Prostate gland (tissue), 2 donors: ENCODE data around the gene LMAN1L. TPM values are rescaled to one million over a fixed set of nuclear protein-coding genes. Genes with fewer than 3 reads are reported as not detected.

Experiments used
- DNase-seq: peaks from one replicate; pipeline ENCODE4 v3.0.0-alpha.2; 2019; ENCODE audit warnings: low spot score
- H3K27ac ChIP-seq, 2 donors: fragments of 200-600 bp; sonication (generic); 2 replicates each; pipeline ENCODE4 v1.5.1; 2017 to 2019
- H3K27me3 ChIP-seq: fragments of 200-600 bp; sonication (generic); replicated peaks from 2 replicates; pipeline ENCODE4 v1.5.1; 2019; ENCODE audit not compliant: insufficient read depth
- H3K36me3 ChIP-seq, 2 donors: fragments of 200-600 bp; sonication (generic); 1 replicate in 1 of 2; 2 replicates in 1 of 2; pipeline versions ENCODE4 v1.5.1 to v1.8.1; 2017 to 2019
- H3K4me1 ChIP-seq: fragments of 200-600 bp; sonication (generic); replicated peaks from 2 replicates; pipeline ENCODE4 v1.5.1; 2019
- H3K4me3 ChIP-seq, 2 donors: fragments of 200-600 bp; sonication (generic); 2 replicates each; pipeline ENCODE4 v1.5.1; 2017 to 2019
- H3K9me3 ChIP-seq: fragments of 200-600 bp; sonication (generic); 2 replicates; pipeline ENCODE4 v1.5.1; 2017
- POLR2A ChIP-seq: fragments of 450-650 bp; IDR thresholded peaks from one replicate; pipeline ENCODE4 v1.6.1; 2016; ENCODE audit warnings: antibody characterized with exemption, mild to moderate bottlenecking
- POLR2AphosphoS5 ChIP-seq: sonication (generic); formaldehyde crosslinking; IDR thresholded peaks from one replicate; pipeline ENCODE4 v1.6.1; 2017; ENCODE audit warnings: antibody characterized with exemption
- WGBS: methylation state at CpG from one replicate; pipeline ENCODE4 v1.1.5; 2018; 5-methylcytosine and 5-hydroxymethylcytosine counted together
- intact Hi-C: fragments of 100-400 bp; cut with DNase I; formaldehyde crosslinking; loops from one replicate; pipeline ENCODE4 v1.14.2; 2022
- total RNA-seq, 2 donors: library from RNA; depleted of rRNA; stranded (reverse); fragments of >200 nt; gene quantifications; one replicate each; pipeline ENCODE4 v1.1.0, GENCODE V29; 2016
- TF ChIP-seq, protein P1 (sequence below), 4 experiments: fragments of 200-600 bp in 2 of 4; fragments of 450-650 bp in 2 of 4; sonication (generic) in 2 of 4; IDR thresholded peaks; 1 replicate in 3 of 4; 2 replicates in 1 of 4; pipeline ENCODE4 v1.5.1; 2016 to 2019; ENCODE audit warnings: antibody characterized with exemption in 4 of 4, mild to moderate bottlenecking in 2 of 4, moderate library complexity in 2 of 4

Gene LMAN1L
- total RNA-seq, 2 donors from 2014 or later = 219 to 229 TPM

DNA sequence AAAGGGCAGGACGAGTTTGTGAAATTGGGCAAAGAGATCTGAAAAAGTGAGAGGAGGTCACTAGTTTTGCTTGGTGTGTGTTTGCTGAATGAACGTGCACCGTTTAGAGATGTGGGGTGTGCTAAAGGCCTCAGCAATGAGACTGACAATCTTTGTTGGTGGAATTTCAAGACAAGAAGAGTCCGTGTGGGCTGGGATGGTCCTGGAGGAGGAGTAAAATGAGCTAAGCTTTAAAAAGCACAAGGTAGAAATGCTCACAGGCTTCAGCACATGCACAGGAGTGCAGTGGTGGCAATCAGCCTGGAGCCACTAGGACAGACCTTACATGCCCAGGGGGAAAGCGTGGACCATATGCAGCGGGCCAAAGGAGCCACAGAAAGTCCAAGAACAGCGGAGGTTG is 12.3 kb downstream of the LMAN1L start:
- Histone ChIP-seq H3K4me3 (no peak overlapping the region), H3K27me3 (no peaks in the 10 kb centered on the region), H3K9me3 (no peaks in the 10 kb centered on the region), H3K36me3 (no peaks in the 10 kb centered on the region), H3K4me1 (no peaks in the 10 kb centered on the region), H3K27ac (no peak overlapping the region)
- WGBS = 76% methylated on average over 7 of the region's 7 CpGs
- DNase-seq = no peak
- no peak for TF ChIP-seq POLR2AphosphoS5
- TF ChIP-seq, protein P1, sequence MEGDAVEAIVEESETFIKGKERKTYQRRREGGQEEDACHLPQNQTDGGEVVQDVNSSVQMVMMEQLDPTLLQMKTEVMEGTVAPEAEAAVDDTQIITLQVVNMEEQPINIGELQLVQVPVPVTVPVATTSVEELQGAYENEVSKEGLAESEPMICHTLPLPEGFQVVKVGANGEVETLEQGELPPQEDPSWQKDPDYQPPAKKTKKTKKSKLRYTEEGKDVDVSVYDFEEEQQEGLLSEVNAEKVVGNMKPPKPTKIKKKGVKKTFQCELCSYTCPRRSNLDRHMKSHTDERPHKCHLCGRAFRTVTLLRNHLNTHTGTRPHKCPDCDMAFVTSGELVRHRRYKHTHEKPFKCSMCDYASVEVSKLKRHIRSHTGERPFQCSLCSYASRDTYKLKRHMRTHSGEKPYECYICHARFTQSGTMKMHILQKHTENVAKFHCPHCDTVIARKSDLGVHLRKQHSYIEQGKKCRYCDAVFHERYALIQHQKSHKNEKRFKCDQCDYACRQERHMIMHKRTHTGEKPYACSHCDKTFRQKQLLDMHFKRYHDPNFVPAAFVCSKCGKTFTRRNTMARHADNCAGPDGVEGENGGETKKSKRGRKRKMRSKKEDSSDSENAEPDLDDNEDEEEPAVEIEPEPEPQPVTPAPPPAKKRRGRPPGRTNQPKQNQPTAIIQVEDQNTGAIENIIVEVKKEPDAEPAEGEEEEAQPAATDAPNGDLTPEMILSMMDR (IDR thresholded peaks at IDR 0.05) = no peak
- intact Hi-C loops = no loop called here

DNA sequence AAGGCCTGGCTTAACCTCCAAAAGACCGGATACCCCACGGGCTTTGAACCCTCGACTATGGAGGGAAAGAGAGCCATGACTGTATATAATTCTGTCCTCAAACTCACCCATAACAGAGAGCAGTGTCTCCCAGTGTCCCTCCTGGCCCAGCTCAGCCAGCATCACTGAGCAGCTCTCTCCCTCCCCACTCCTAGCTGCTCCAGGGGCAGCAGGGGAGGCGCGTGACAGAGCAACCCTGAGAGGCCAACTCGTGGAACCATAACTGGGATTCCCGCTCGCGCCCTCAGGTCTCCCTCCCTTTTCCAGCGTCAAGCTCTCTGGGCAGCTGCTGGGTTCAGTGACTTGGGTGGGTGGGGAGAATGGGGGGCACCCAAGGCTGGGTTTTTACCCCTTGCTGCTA is 13.2 kb downstream of the LMAN1L start:
- Histone ChIP-seq H3K36me3 (no peaks in the 10 kb centered on the region), H3K27ac (no peak overlapping the region), H3K9me3 (no peaks in the 10 kb centered on the region), H3K4me1 (no peaks in the 10 kb centered on the region), H3K27me3 (no peaks in the 10 kb centered on the region), H3K4me3 (no peak overlapping the region)
- no peak for DNase-seq
- intact Hi-C loops = no loop called here
- TF ChIP-seq POLR2A (no peak), POLR2AphosphoS5 (no peak)
- TF ChIP-seq, protein P1 (IDR thresholded peaks at IDR 0.05) = no peak
- 61% methylated on average over 10 of the region's 10 CpGs for WGBS

DNA sequence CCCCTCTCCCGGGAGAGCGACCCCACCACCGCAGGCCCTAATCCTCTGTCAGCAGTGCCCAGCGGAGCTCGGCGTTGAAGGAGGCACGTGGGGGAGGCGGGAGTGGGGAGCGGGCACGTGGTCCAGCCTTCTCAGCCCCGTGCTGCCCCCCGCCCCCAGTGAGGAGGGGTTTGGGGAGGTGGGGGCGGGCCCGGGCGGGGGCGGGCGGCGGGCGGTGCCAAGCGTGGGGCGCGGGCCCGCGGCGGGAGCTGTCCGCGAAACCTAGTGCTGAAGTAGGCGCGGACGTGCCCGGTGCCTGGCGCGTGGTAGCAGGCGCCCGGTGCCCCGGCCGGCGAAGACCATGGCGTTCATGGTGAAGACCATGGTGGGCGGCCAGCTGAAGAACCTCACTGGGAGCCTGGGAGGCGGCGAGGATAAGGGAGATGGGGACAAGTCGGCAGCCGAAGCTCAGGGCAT is 13.8 kb downstream of the LMAN1L start, which contains the start of gene CPLX3:
Gene CPLX3 (plus strand): TSS at position 264 of the 456 bp plus-strand sequence. CDS start 77 bp downstream, at position 341.
- Histone ChIP-seq H3K9me3 (no peaks in the 10 kb centered on the region), H3K4me1 (no peaks in the 10 kb centered on the region), H3K27me3 (no peaks in the 10 kb centered on the region), H3K36me3 (no peaks in the 10 kb centered on the region), H3K4me3 (no peak within 1 kb of the TSS), H3K27ac (no peak within 1 kb of the TSS)
- TF ChIP-seq, protein P1 (IDR thresholded peaks at IDR 0.05) = no peak
- TF ChIP-seq POLR2A (no peak), POLR2AphosphoS5 (no peak)
- intact Hi-C loops = no loop called here
- WGBS = 8% methylated on average over 14 of the region's 44 CpGs
- peak; percentile 12 for DNase-seq

- 21% methylated on average over 17 of the region's 21 CpGs for WGBS
- Histone ChIP-seq H3K4me1 (no peaks in the 10 kb centered on the region), H3K27ac (no peak overlapping the region), H3K36me3 (no peaks in the 10 kb centered on the region), H3K4me3 (no peak overlapping the region), H3K27me3 (no peaks in the 10 kb centered on the region), H3K9me3 (no peaks in the 10 kb centered on the region)
- TF ChIP-seq, protein P1 (IDR thresholded peaks at IDR 0.05) = no peak
- TF ChIP-seq POLR2AphosphoS5 (no peak), POLR2A (no peak)
- no peak for DNase-seq
- intact Hi-C loops = no loop called here
Measured at GRCh38 chr15:74826921-74827320, 14.3 kb downstream of the LMAN1L start.

DNA sequence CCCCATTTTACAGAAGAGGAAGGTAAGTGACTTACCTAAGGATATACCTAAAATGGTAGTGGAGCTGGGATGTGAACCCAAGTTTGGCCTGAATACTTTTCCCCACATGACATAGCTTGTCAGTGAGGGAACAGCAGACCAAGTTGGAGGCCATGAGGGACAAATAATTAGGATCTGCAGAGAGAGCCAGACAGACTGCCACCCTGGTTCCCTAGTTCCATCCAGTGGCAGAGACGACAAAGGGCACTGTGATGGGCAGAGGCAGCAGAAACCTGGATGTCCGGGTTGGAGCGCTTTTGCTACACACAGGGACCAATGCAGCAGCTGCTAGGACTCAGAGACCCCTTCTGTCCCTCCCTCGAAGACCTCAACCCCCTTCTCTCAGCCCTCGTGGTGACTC is 15.0 kb downstream of the LMAN1L start:
- intact Hi-C loops = no loop called here

More for the DNA sequence above, 15.0 kb downstream of the LMAN1L start:
- no peak overlapping the region for H3K27ac ChIP-seq
- no peak overlapping the region for H3K4me3 ChIP-seq
- H3K36me3 ChIP-seq = no peaks in the 10 kb centered on the region
- TF ChIP-seq POLR2AphosphoS5 = no peak
- TF ChIP-seq, protein P1 (IDR thresholded peaks at IDR 0.05) = no peak
- H3K9me3 ChIP-seq = no peaks in the 10 kb centered on the region
- no peak for DNase-seq
- H3K4me1 ChIP-seq = no peaks in the 10 kb centered on the region
- WGBS = 61% methylated on average over 5 of the region's 5 CpGs
- H3K27me3 ChIP-seq = no peaks in the 10 kb centered on the region
